ENCODE data around the gene KRT2.

- no peak for TF ChIP-seq CTCF (tag by site-specific recombination; IDR thresholded peaks at IDR 0.05)
- no peak for TF ChIP-seq ZNF324 (tag by site-specific recombination; IDR thresholded peaks at IDR 0.05)
- TF ChIP-seq ZBTB17 (tag by site-specific recombination; IDR thresholded peaks at IDR 0.05), result no peak
- TF ChIP-seq MYNN (tag by site-specific recombination; IDR thresholded peaks at IDR 0.05; ENCODE audit: borderline replicate concordance), result no peak
- no peak for TF ChIP-seq ZBTB49 (tag by site-specific recombination; IDR thresholded peaks at IDR 0.05; ENCODE audit: low read depth)
- TF ChIP-seq ZNF529 (tag by site-specific recombination; IDR thresholded peaks at IDR 0.05; ENCODE audit: insufficient replicate concordance), result no peak
- no peak for TF ChIP-seq ZBTB11 (tag by site-specific recombination; conservative IDR thresholded peaks at IDR 0.05; ENCODE audit: low read depth)
- TF ChIP-seq PRDM10 (tag by site-specific recombination; IDR thresholded peaks at IDR 0.05), result no peak
- no peak for TF ChIP-seq PATZ1 (tag by site-specific recombination; IDR thresholded peaks at IDR 0.05)
- no peak for TF ChIP-seq PBX3 (CRISPR knock-in tag; IDR thresholded peaks at IDR 0.05)
- TF ChIP-seq ZBTB8A (tag by site-specific recombination; IDR thresholded peaks at IDR 0.05), result no peak
- TF ChIP-seq ZBTB10 (tag by site-specific recombination; IDR thresholded peaks at IDR 0.05), result no peak
- TF ChIP-seq BCL11A (tag by site-specific recombination; IDR thresholded peaks at IDR 0.05; ENCODE audit: low read depth), result no peak
- no peak for TF ChIP-seq ZNF48 (tag by site-specific recombination; IDR thresholded peaks at IDR 0.05)
Measured at GRCh38 chr12:52628841-52629240, 23.2 kb downstream of the KRT2 start.
